Neural cell (in vitro differentiated cells): ENCODE measurements around the gene FITM2. TPM values are rescaled to one million over a fixed set of nuclear protein-coding genes. Genes with fewer than 3 reads are reported as not detected.

Experiments
- H2AFZ ChIP-seq: fragments of 200-600, 300-800 bp; sonication (generic), shearing (Covaris generic); 2 replicates; pipeline ENCODE4 v1.6.0; 2014; ENCODE audit warnings: low read depth, mild to moderate bottlenecking, antibody characterized with exemption, low read length, moderate library complexity
- H3F3A ChIP-seq: fragments of 200-600 bp; shearing (Covaris generic); 2 replicates; pipeline ENCODE4 v1.6.1; 2016; ENCODE audit warnings: mild to moderate bottlenecking, moderate library complexity, mixed read lengths, antibody characterized with exemption, low read length; ENCODE audit not compliant: insufficient read depth, poor library complexity, severe bottlenecking
- H3K27ac ChIP-seq: fragments of 200-600, 300-800 bp; sonication (generic), shearing (Covaris generic); 2 replicates; pipeline ENCODE4 v1.5.1; 2014; ENCODE audit warnings: mild to moderate bottlenecking, low read length, moderate library complexity
- H3K27me3 ChIP-seq: fragments of 300-800, 200-600 bp; sonication (generic), shearing (Covaris generic); 2 replicates; pipeline ENCODE4 v1.6.0; 2014; ENCODE audit warnings: mild to moderate bottlenecking, low read depth, low read length, moderate library complexity; ENCODE audit not compliant: insufficient read depth
- H3K36me3 ChIP-seq: fragments of 300-800, 200-600 bp; sonication (generic), shearing (Covaris generic); 2 replicates; pipeline ENCODE4 v1.5.1; 2014; ENCODE audit warnings: mild to moderate bottlenecking, antibody characterized with exemption, low read length, moderate library complexity; ENCODE audit not compliant: insufficient read depth
- H3K4me2 ChIP-seq: fragments of 300-800, 200-600 bp; sonication (generic), shearing (Covaris generic); 2 replicates; pipeline ENCODE4 v1.6.0; 2014; ENCODE audit warnings: mild to moderate bottlenecking, low read length
- H3K4me3 ChIP-seq: fragments of 300-800, 200-600 bp; sonication (generic), shearing (Covaris generic); 2 replicates; pipeline ENCODE4 v1.5.1; 2014; ENCODE audit warnings: mild to moderate bottlenecking, low read length, moderate library complexity
- H3K79me2 ChIP-seq: fragments of 200-600 bp; shearing (Covaris generic); replicated peaks from 2 replicates; pipeline ENCODE4 v1.6.0; 2014; ENCODE audit warnings: mild to moderate bottlenecking, low read length, moderate library complexity; ENCODE audit not compliant: insufficient read depth
- H3K9ac ChIP-seq: fragments of 300-800, 200-600 bp; sonication (generic), shearing (Covaris generic); 2 replicates; pipeline ENCODE4 v1.6.1; 2016; ENCODE audit warnings: mild to moderate bottlenecking, low read length, mixed read lengths
- H3K9me2 ChIP-seq: fragments of 200-600 bp; shearing (Covaris generic); 2 replicates; pipeline ENCODE4 v1.6.1; 2016; ENCODE audit warnings: mild to moderate bottlenecking, low read length, mixed read lengths; ENCODE audit not compliant: insufficient read depth
- H3K9me3 ChIP-seq: fragments of 200-600, 300-800 bp; sonication (generic), shearing (Covaris generic); 2 replicates; pipeline ENCODE4 v1.6.1; 2016; ENCODE audit warnings: mild to moderate bottlenecking, mixed run types, low read length, moderate library complexity, mixed read lengths
- H4K20me1 ChIP-seq: fragments of 200-600 bp; shearing (Covaris generic); 2 replicates; pipeline ENCODE4 v1.6.1; 2016; ENCODE audit warnings: mild to moderate bottlenecking, mixed run types; ENCODE audit not compliant: insufficient read depth
- EP300 ChIP-seq: fragments of 450-650 bp; conservative IDR thresholded peaks from 2 replicates; pipeline ENCODE4 v1.6.1; 2014; ENCODE audit warnings: antibody characterized with exemption, mild to moderate bottlenecking, moderate library complexity; ENCODE audit not compliant: poor library complexity, severe bottlenecking
- EZH2 ChIP-seq: fragments of 200-600, 300-800 bp; shearing (Covaris generic), sonication (generic); IDR thresholded peaks from 2 replicates; pipeline ENCODE4 v1.6.1; 2014; ENCODE audit warnings: antibody characterized with exemption, low read length, borderline replicate concordance, mild to moderate bottlenecking; ENCODE audit not compliant: insufficient read depth, poor library complexity, severe bottlenecking
- MXI1 ChIP-seq: fragments of 450-650 bp; conservative IDR thresholded peaks from 2 replicates; pipeline ENCODE4 v1.6.1; 2014; ENCODE audit warnings: antibody characterized with exemption, mild to moderate bottlenecking; ENCODE audit not compliant: poor library complexity, severe bottlenecking
- POLR2AphosphoS5 ChIP-seq: IDR thresholded peaks from 2 replicates; pipeline ENCODE4 v1.6.1; 2012
- RAD21 ChIP-seq: fragments of 450-650 bp; conservative IDR thresholded peaks from 2 replicates; pipeline ENCODE4 v1.6.1; 2014; ENCODE audit warnings: antibody characterized with exemption, mild to moderate bottlenecking, moderate library complexity
- SMC3 ChIP-seq: fragments of 450-650 bp; conservative IDR thresholded peaks from 2 replicates; pipeline ENCODE4 v1.6.1; 2014; ENCODE audit warnings: antibody characterized with exemption, mild to moderate bottlenecking, moderate library complexity; ENCODE audit not compliant: poor library complexity
- TAF1 ChIP-seq: IDR thresholded peaks from 2 replicates; pipeline ENCODE4 v1.6.1; 2012; ENCODE audit warnings: low read depth
- polyA plus RNA-seq: library from polyadenylated mRNA; depleted of rRNA; stranded (reverse); fragments of >200 nt; gene quantifications from 2 replicates; pipeline ENCODE4 v1.2.3, GENCODE V29; 2014
- TF ChIP-seq, protein P1 (sequence below): fragments of 450-650 bp; IDR thresholded peaks from 2 replicates; pipeline ENCODE4 v1.5.1; 2014; ENCODE audit warnings: antibody characterized with exemption, mild to moderate bottlenecking, moderate library complexity; ENCODE audit not compliant: poor library complexity, severe bottlenecking
- TF ChIP-seq, protein P2 (sequence below): IDR thresholded peaks from 2 replicates; pipeline ENCODE4 v1.6.1; 2012; ENCODE audit warnings: borderline replicate concordance

FITM2 gene
- polyA plus RNA-seq, 1 donor from 2014 or later = 5.5 TPM

DNA sequence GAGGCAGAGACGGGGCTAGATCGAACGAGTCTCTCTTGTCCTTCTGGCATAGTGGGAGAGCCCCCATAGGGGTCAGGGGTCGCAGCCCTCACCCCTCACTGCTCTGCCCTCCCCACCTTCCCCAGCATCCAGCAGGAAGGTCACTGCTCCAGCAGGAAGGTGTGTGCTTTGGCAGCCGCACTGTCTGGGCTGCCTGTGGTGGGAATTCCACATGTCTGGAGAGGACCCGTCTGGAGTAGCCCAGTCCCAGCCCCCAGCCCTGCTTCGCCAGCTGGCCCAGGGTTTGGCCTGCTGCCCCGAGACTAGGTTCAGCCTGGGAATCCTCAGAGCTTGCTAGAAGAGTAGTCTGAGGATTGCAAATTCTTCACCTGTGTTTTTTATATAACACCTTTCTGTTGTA is 23.3 kb upstream of the FITM2 start:
- Histone ChIP-seq H3K27ac (no peak overlapping the region), H2AFZ (no peak overlapping the region), H3K4me2 (no peak overlapping the region), H3K9me3 (no peaks in the 10 kb centered on the region), H3K9ac (no peak overlapping the region), H3K9me2 (no peaks in the 10 kb centered on the region), H3K79me2 (no peaks in the 10 kb centered on the region), H3K27me3 (no peaks in the 10 kb centered on the region), H3K36me3 (no peaks in the 10 kb centered on the region), H3F3A (no peaks in the 10 kb centered on the region), H3K4me3 (no peak overlapping the region), H4K20me1 (no peaks in the 10 kb centered on the region)
- TF ChIP-seq TAF1 (no peak), POLR2AphosphoS5 (no peak), SMC3 (no peak), MXI1 (no peak), RAD21 (no peak), EZH2 (no peak), EP300 (no peak)
- TF ChIP-seq, protein P1, sequence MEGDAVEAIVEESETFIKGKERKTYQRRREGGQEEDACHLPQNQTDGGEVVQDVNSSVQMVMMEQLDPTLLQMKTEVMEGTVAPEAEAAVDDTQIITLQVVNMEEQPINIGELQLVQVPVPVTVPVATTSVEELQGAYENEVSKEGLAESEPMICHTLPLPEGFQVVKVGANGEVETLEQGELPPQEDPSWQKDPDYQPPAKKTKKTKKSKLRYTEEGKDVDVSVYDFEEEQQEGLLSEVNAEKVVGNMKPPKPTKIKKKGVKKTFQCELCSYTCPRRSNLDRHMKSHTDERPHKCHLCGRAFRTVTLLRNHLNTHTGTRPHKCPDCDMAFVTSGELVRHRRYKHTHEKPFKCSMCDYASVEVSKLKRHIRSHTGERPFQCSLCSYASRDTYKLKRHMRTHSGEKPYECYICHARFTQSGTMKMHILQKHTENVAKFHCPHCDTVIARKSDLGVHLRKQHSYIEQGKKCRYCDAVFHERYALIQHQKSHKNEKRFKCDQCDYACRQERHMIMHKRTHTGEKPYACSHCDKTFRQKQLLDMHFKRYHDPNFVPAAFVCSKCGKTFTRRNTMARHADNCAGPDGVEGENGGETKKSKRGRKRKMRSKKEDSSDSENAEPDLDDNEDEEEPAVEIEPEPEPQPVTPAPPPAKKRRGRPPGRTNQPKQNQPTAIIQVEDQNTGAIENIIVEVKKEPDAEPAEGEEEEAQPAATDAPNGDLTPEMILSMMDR = no peak
- TF ChIP-seq, protein P2, sequence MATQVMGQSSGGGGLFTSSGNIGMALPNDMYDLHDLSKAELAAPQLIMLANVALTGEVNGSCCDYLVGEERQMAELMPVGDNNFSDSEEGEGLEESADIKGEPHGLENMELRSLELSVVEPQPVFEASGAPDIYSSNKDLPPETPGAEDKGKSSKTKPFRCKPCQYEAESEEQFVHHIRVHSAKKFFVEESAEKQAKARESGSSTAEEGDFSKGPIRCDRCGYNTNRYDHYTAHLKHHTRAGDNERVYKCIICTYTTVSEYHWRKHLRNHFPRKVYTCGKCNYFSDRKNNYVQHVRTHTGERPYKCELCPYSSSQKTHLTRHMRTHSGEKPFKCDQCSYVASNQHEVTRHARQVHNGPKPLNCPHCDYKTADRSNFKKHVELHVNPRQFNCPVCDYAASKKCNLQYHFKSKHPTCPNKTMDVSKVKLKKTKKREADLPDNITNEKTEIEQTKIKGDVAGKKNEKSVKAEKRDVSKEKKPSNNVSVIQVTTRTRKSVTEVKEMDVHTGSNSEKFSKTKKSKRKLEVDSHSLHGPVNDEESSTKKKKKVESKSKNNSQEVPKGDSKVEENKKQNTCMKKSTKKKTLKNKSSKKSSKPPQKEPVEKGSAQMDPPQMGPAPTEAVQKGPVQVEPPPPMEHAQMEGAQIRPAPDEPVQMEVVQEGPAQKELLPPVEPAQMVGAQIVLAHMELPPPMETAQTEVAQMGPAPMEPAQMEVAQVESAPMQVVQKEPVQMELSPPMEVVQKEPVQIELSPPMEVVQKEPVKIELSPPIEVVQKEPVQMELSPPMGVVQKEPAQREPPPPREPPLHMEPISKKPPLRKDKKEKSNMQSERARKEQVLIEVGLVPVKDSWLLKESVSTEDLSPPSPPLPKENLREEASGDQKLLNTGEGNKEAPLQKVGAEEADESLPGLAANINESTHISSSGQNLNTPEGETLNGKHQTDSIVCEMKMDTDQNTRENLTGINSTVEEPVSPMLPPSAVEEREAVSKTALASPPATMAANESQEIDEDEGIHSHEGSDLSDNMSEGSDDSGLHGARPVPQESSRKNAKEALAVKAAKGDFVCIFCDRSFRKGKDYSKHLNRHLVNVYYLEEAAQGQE = no peak

DNA sequence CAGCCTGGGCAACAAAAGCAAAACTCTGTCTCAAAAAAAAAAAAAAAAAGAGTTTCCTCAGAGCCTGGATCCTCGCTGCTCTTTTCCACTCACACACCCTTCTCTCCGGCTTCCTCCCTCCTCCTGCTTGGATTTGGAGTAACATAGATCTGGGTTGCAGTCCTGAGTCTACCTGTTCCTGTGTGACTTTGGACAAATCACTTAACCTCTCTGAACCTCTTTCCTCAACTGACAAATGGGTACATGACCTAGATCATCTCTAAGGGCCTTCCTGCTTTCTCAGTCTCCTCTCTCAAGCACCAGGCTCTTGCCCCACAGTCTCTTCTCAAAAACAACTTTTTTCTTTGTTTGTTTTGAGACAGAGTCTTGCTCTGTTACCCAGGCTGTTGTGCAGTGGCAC is 20.2 kb upstream of the FITM2 start:
- no peak overlapping the region for H3K4me2 ChIP-seq
- no peaks in the 10 kb centered on the region for H3K9me2 ChIP-seq
- TF ChIP-seq, protein P2 = no peak
- TF ChIP-seq TAF1 (no peak), RAD21 (no peak), EZH2 (no peak), SMC3 (no peak), MXI1 (no peak), POLR2AphosphoS5 (no peak), EP300 (no peak)
- TF ChIP-seq, protein P1 = no peak
- H2AFZ ChIP-seq = no peak overlapping the region
- H3F3A ChIP-seq = no peaks in the 10 kb centered on the region
- H3K9ac ChIP-seq = no peak overlapping the region
- no peaks in the 10 kb centered on the region for H3K9me3 ChIP-seq
- no peaks in the 10 kb centered on the region for H3K79me2 ChIP-seq
- no peaks in the 10 kb centered on the region for H3K36me3 ChIP-seq
- H3K27ac ChIP-seq = no peak overlapping the region
- H4K20me1 ChIP-seq = no peaks in the 10 kb centered on the region
- H3K27me3 ChIP-seq = no peaks in the 10 kb centered on the region
- H3K4me3 ChIP-seq = no peak overlapping the region
